Articular chondrocyte of knee joint (primary cell): ENCODE data around the gene RPS5. TPM values are rescaled to one million over a fixed set of nuclear protein-coding genes. Genes with fewer than 3 reads are reported as not detected.

Source experiments
- small RNA-seq: library from RNA; depleted of rRNA; stranded (forward); fragments of <200 nt; gene quantifications from one replicate; pipeline ENCODE3, GENCODE V24; 2012
- total RNA-seq: library from RNA; depleted of rRNA; stranded (reverse); fragments of >200 nt; gene quantifications from 2 replicates; pipeline ENCODE4 v1.2.3, GENCODE V29; 2012

The RPS5 gene
- 995 and 1,127 TPM in 2 replicates for total RNA-seq

GRCh38 chr19:58386576-58387337 lies at the start of gene RPS5:
RPS5 (plus strand) TSS chr19:58387269; CDS start chr19:58388138, 869 bp downstream.

GRCh38 chr19:58352760-58353671 lies 34.1 kb upstream of the RPS5 start, which contains the start of gene A1BG:
A1BG (minus strand) TSS chr19:58353492; CDS start chr19:58353437, 55 bp downstream.

GRCh38 chr19:58362272-58362994 lies 24.6 kb upstream of the RPS5 start, which contains the start of gene ZNF497:
ZNF497 (minus strand) TSS chr19:58362751; CDS start chr19:58357635, 5,116 bp downstream.

GRCh38 chr19:58380662-58381459 lies 6.2 kb upstream of the RPS5 start, which contains the start of gene ZNF837:
ZNF837 (minus strand) TSS chr19:58381030; CDS start chr19:58369332, 11,698 bp downstream.

GRCh38 chr19:58395220-58395978 lies 8.3 kb downstream of the RPS5 start, which contains the start of gene RNF225:
RNF225 (plus strand) TSS chr19:58395656; CDS start chr19:58396090, 434 bp downstream.

GRCh38 chr19:58408152-58409009 lies 21.3 kb downstream of the RPS5 start, which contains the start of gene ZNF584:
ZNF584 (plus strand) TSS chr19:58408649; CDS start chr19:58409148, 499 bp downstream.

GRCh38 chr19:58439576-58440554 lies 52.8 kb downstream of the RPS5 start, which contains the start of gene ZNF132:
ZNF132 (minus strand) TSS chr19:58440153; CDS start chr19:58439821, 332 bp downstream.

Small RNA genes lying within 50 kb of the gene (small RNA-seq; reads per million reads assigned to genes)
- not detected for gene MIR4754
- 0.11 reads per million for gene RNA5SP473

Other genes starting within 250 kb of the RPS5 start
- gene ZNF329, start 236.5 kb upstream of the RPS5 start, total RNA-seq: 11.4 and 16.0 TPM in 2 replicates
- gene ZNF274, start 204.2 kb upstream of the RPS5 start, total RNA-seq: 9.5 and 14.5 TPM in 2 replicates
- 25.7 and 41.0 TPM in 2 replicates for gene ZNF544, start 158.4 kb upstream of the RPS5 start, total RNA-seq
- gene ZNF8, start 108.3 kb upstream of the RPS5 start, total RNA-seq: 6.0 and 6.5 TPM in 2 replicates
- 25.9 and 36.6 TPM in 2 replicates for gene ERVK3-1, start 81.9 kb upstream of the RPS5 start, total RNA-seq
- gene ZSCAN22, start 60.3 kb upstream of the RPS5 start, total RNA-seq: 2.5 and 3.2 TPM in 2 replicates
- gene A1BG, start 33.8 kb upstream of the RPS5 start, total RNA-seq: 0.65 and 1.5 TPM in 2 replicates
- 0.78 and 1.5 TPM in 2 replicates for gene ZNF497, start 24.5 kb upstream of the RPS5 start, total RNA-seq
- gene ZNF837, start 6.2 kb upstream of the RPS5 start, total RNA-seq: 2.2 and 2.7 TPM in 2 replicates
- gene RNF225, start 8.4 kb downstream of the RPS5 start, total RNA-seq: 0.13 TPM in 1 of 2 replicates, not detected in the other
- gene ZNF584, start 21.4 kb downstream of the RPS5 start, total RNA-seq: 13.2 TPM in 2 replicates
- 8.0 and 8.8 TPM in 2 replicates for gene ZNF132, start 52.9 kb downstream of the RPS5 start, total RNA-seq
- 7.2 and 8.4 TPM in 2 replicates for gene ZNF324B, start 64.4 kb downstream of the RPS5 start, total RNA-seq
- gene ZNF324, start 79.8 kb downstream of the RPS5 start, total RNA-seq: 12.9 and 13.1 TPM in 2 replicates
- gene ZNF446, start 89.1 kb downstream of the RPS5 start, total RNA-seq: 9.1 TPM in 2 replicates
- gene SLC27A5, start 124.7 kb downstream of the RPS5 start, total RNA-seq: 3.5 and 4.8 TPM in 2 replicates
- 5.5 and 5.9 TPM in 2 replicates for gene ZBTB45, start 132.5 kb downstream of the RPS5 start, total RNA-seq
- 155 and 186 TPM in 2 replicates for gene TRIM28, start 156.8 kb downstream of the RPS5 start, total RNA-seq
- gene CHMP2A, start 167.8 kb downstream of the RPS5 start, total RNA-seq: 104 TPM in 2 replicates
- 37.7 and 46.0 TPM in 2 replicates for gene UBE2M, start 171.3 kb downstream of the RPS5 start, total RNA-seq
- gene MZF1, start 186.1 kb downstream of the RPS5 start, total RNA-seq: 14.7 and 15.5 TPM in 2 replicates